DOHH2 (cell line): ENCODE measurements around the gene GALNT17.

Source experiments
- H3F3A ChIP-seq: fragments of 200-600 bp; sonication (generic), shearing (Covaris generic); 2 replicates; pipeline ENCODE4 v1.6.0; 2016; ENCODE audit warnings: antibody characterized with exemption, mild to moderate bottlenecking; ENCODE audit not compliant: control insufficient read depth, insufficient read depth
- H3K27ac ChIP-seq: fragments of 200-600 bp; sonication (generic); 2 replicates; pipeline ENCODE4 v1.5.1; 2014; ENCODE audit warnings: low read depth, mild to moderate bottlenecking, low read length, moderate library complexity
- H3K27me3 ChIP-seq: fragments of 200-600 bp; sonication (generic); 2 replicates; pipeline ENCODE4 v1.6.1; 2014; ENCODE audit warnings: mild to moderate bottlenecking, low read length, mixed read lengths; ENCODE audit not compliant: control insufficient read depth
- H3K36me3 ChIP-seq: fragments of 200-600 bp; sonication (generic); 2 replicates; pipeline ENCODE4 v1.6.1; 2014; ENCODE audit warnings: mild to moderate bottlenecking, low read length, moderate library complexity, mixed read lengths; ENCODE audit not compliant: control insufficient read depth
- H3K4me1 ChIP-seq: fragments of 200-600 bp; sonication (generic); 2 replicates; pipeline ENCODE4 v1.6.1; 2014; ENCODE audit warnings: mild to moderate bottlenecking, low read length, mixed read lengths; ENCODE audit not compliant: control insufficient read depth
- H3K4me2 ChIP-seq: fragments of 200-600 bp; sonication (generic); 2 replicates; pipeline ENCODE4 v1.6.0; 2014; ENCODE audit warnings: mild to moderate bottlenecking, low read length, moderate library complexity
- H3K4me3 ChIP-seq: fragments of 200-600 bp; sonication (generic); 2 replicates; pipeline ENCODE4 v1.5.1; 2014; ENCODE audit warnings: mild to moderate bottlenecking, low read length, mixed read lengths
- H3K79me2 ChIP-seq: fragments of 200-600 bp; sonication (generic); 2 replicates; pipeline ENCODE4 v1.6.1; 2014; ENCODE audit warnings: mild to moderate bottlenecking, low read length, mixed read lengths; ENCODE audit not compliant: control insufficient read depth
- H3K9me2 ChIP-seq: fragments of 200-600 bp; sonication (generic); replicated peaks from 2 replicates; pipeline ENCODE4 v1.6.1; 2014; ENCODE audit warnings: mild to moderate bottlenecking, low read length, mixed read lengths; ENCODE audit not compliant: control insufficient read depth
- H3K9me3 ChIP-seq: fragments of 200-600 bp; sonication (generic); 2 replicates; pipeline ENCODE4 v1.6.1; 2014; ENCODE audit warnings: antibody characterized with exemption, low read length, mixed read lengths; ENCODE audit not compliant: control insufficient read depth, insufficient read depth
- H4K20me1 ChIP-seq: fragments of 200-600 bp; sonication (generic); 2 replicates; pipeline ENCODE4 v1.6.0; 2014; ENCODE audit warnings: low read depth, mild to moderate bottlenecking, antibody characterized with exemption, low read length, moderate library complexity; ENCODE audit not compliant: control insufficient read depth, insufficient read depth
- EZH2phosphoT487 ChIP-seq: fragments of 200-600 bp; sonication (generic); IDR thresholded peaks from 2 replicates; pipeline ENCODE4 v1.6.1; 2017; ENCODE audit warnings: borderline replicate concordance, mild to moderate bottlenecking, antibody characterized with exemption, low read length, moderate library complexity, mixed read lengths
- TF ChIP-seq, protein P1 (sequence below): fragments of 200-600 bp; sonication (generic); IDR thresholded peaks from one replicate; pipeline ENCODE4 v1.5.1; 2014; ENCODE audit warnings: antibody characterized with exemption, mild to moderate bottlenecking, low read depth, low read length; ENCODE audit not compliant: poor library complexity, severe bottlenecking

Gene GALNT17

DNA sequence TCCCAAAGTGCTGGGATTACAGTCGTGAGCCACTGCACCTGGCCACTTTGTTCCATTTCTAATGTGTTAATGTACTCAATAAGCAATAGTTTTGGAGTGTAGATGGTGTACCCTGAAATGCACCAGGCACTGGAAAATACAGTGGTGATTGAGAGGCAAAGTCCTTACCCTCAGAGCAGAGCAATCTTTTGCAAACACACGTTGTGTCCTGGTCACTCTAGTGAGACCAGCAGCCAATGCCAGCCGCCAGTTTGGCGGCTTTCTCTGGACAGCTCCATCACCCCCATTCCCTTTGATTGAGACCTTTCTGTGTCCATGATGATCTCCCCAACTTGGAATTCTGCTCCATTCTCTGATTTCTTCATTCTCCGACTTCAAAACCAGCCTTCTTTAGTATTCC is 231.3 kb downstream of the GALNT17 start:
- Histone ChIP-seq H3K27me3 (no peaks in the 10 kb centered on the region), H3K4me1 (no peaks in the 10 kb centered on the region), H3K9me2 (no peaks in the 10 kb centered on the region), H3K4me3 (no peak overlapping the region), H4K20me1 (no peaks in the 10 kb centered on the region), H3K36me3 (no peaks in the 10 kb centered on the region), H3K27ac (no peak overlapping the region), H3F3A (no peaks in the 10 kb centered on the region), H3K9me3 (peaks cover 8% of the 10 kb centered on the region; the same call in 1 of the 2 replicates), H3K79me2 (no peaks in the 10 kb centered on the region), H3K4me2 (no peak overlapping the region)
- no peak for TF ChIP-seq EZH2phosphoT487
- TF ChIP-seq, protein P1, sequence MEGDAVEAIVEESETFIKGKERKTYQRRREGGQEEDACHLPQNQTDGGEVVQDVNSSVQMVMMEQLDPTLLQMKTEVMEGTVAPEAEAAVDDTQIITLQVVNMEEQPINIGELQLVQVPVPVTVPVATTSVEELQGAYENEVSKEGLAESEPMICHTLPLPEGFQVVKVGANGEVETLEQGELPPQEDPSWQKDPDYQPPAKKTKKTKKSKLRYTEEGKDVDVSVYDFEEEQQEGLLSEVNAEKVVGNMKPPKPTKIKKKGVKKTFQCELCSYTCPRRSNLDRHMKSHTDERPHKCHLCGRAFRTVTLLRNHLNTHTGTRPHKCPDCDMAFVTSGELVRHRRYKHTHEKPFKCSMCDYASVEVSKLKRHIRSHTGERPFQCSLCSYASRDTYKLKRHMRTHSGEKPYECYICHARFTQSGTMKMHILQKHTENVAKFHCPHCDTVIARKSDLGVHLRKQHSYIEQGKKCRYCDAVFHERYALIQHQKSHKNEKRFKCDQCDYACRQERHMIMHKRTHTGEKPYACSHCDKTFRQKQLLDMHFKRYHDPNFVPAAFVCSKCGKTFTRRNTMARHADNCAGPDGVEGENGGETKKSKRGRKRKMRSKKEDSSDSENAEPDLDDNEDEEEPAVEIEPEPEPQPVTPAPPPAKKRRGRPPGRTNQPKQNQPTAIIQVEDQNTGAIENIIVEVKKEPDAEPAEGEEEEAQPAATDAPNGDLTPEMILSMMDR: no peak

DNA sequence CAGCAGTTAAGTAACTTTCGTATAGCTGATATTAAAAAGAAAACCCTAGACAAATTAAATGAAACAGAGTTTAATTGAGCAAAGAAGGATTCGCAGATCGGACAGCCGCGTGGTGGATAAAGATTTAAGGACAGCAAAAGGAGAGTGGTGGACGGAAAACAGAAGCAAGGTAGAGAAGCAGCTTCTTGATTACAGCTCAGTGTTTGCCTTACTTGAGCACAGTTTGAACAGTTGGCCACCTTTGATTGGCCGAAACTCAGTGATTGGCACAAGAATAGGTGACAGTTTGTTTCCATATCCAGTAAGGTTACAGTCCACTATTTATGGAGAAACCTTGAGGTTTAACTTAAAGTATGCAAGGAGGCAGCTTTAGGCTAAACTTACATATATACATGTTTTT is 231.7 kb downstream of the GALNT17 start:
- TF ChIP-seq EZH2phosphoT487: no peak
- TF ChIP-seq, protein P1: no peak
- Histone ChIP-seq H3K27me3 (no peaks in the 10 kb centered on the region), H3K4me2 (no peak overlapping the region), H3K27ac (no peak overlapping the region), H3K9me2 (no peaks in the 10 kb centered on the region), H3K4me3 (no peak overlapping the region), H4K20me1 (no peaks in the 10 kb centered on the region), H3K79me2 (no peaks in the 10 kb centered on the region), H3K4me1 (no peaks in the 10 kb centered on the region), H3K36me3 (no peaks in the 10 kb centered on the region), H3K9me3 (peaks cover 8% of the 10 kb centered on the region; the same call in 1 of the 2 replicates), H3F3A (no peaks in the 10 kb centered on the region)

DNA sequence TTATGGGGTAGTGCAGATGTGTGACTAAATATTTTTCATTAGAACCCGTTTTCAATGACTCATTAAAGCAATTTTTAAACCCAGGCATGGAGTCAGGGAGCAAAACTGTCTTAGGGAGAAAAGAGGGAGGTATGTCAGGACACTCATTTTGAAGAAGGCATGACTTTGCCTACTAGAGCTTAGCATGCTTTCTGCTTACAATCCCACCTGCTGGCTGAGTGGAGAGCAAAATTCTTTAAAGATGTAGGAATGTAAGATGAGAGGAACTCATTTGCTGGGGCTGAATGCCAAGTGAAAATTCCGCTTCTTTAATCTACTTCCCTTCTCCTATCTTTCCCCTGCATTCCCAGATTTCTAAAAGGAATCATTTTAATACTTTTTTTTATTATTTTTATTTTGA is 232.6 kb downstream of the GALNT17 start:
- Histone ChIP-seq H3K36me3 (no peaks in the 10 kb centered on the region), H3K4me2 (no peak overlapping the region), H3K9me2 (no peaks in the 10 kb centered on the region), H3K4me3 (no peak overlapping the region), H3K27me3 (no peaks in the 10 kb centered on the region), H3K79me2 (no peaks in the 10 kb centered on the region), H3K4me1 (no peaks in the 10 kb centered on the region), H3K9me3 (peaks cover 3% of the 10 kb centered on the region; the same call in 1 of the 2 replicates), H3F3A (no peaks in the 10 kb centered on the region), H4K20me1 (no peaks in the 10 kb centered on the region), H3K27ac (no peak overlapping the region)
- TF ChIP-seq EZH2phosphoT487: no peak
- TF ChIP-seq, protein P1: no peak

DNA sequence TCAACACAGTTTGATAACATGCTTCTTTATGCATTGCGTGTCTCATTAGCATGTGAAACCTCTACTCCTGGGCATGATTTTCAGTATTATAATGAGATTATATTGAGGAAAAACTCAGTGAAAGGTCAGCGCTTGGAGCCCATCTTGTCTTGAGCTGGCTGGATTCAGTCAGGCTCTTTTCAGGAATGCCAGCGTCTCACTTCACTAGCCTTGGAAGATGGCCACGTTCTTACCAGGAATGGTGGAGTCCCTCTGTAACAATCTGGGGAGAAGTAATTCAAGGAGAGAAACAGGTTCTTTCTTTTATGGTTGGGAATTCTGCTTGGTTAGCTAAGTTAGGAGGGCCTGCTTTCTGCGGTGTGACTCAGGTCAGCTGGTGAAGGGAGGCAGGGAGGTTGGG is 241.0 kb downstream of the GALNT17 start:
- H3K79me2 ChIP-seq: no peaks in the 10 kb centered on the region
- no peaks in the 10 kb centered on the region for H3F3A ChIP-seq
- no peak overlapping the region for H3K27ac ChIP-seq
- no peaks in the 10 kb centered on the region for H3K4me1 ChIP-seq
- H3K9me2 ChIP-seq: no peaks in the 10 kb centered on the region
- no peaks in the 10 kb centered on the region for H3K27me3 ChIP-seq
- peaks cover 9% of the 10 kb centered on the region; the same call in 1 of the 2 replicates for H3K9me3 ChIP-seq
- H3K36me3 ChIP-seq: no peaks in the 10 kb centered on the region
- no peaks in the 10 kb centered on the region for H4K20me1 ChIP-seq
- H3K4me3 ChIP-seq: no peak overlapping the region
- TF ChIP-seq EZH2phosphoT487: no peak
- TF ChIP-seq, protein P1: no peak
- no peak overlapping the region for H3K4me2 ChIP-seq
